ENCODE measurements around the gene TSPEAR. TPM values are rescaled to one million over a fixed set of nuclear protein-coding genes. Genes with fewer than 3 reads are reported as not detected.

Gene TSPEAR
- polyA plus RNA-seq, 1 experiment: not detected

DNA sequence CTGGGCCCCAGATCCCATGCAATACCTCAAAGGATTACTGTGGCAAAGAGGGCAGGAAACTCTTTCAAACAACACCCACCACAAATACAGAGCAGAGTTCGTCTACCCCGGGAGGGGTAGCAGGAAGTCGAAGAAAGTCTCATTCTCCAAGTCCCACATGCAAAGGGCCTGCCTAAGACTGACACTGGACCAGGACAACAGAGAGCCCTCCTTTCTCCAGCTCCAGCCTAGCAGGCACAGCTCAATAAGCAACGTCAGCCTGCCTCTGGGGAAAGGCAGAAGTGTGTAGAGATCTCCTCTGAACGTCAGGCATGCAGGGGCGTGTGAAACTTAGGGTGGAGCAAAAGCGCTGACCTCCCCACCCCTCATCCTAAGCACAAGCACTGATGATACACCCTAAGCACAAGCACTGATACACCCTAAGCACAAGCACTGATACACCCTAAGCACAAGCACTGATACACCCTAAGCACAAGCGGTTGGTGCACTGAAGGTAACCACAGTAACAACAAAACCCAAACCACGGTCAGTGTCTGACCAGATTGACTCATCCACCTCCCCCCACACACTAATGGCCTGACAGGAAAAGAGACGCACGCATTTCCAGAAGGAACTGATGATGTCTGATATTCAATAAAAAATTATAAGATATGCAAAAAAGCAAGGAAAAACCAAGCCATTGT is 52.3 kb downstream of the TSPEAR start:
- POLR2A ChIA-PET: no interaction called here
- TF ChIP-seq, protein P1, sequence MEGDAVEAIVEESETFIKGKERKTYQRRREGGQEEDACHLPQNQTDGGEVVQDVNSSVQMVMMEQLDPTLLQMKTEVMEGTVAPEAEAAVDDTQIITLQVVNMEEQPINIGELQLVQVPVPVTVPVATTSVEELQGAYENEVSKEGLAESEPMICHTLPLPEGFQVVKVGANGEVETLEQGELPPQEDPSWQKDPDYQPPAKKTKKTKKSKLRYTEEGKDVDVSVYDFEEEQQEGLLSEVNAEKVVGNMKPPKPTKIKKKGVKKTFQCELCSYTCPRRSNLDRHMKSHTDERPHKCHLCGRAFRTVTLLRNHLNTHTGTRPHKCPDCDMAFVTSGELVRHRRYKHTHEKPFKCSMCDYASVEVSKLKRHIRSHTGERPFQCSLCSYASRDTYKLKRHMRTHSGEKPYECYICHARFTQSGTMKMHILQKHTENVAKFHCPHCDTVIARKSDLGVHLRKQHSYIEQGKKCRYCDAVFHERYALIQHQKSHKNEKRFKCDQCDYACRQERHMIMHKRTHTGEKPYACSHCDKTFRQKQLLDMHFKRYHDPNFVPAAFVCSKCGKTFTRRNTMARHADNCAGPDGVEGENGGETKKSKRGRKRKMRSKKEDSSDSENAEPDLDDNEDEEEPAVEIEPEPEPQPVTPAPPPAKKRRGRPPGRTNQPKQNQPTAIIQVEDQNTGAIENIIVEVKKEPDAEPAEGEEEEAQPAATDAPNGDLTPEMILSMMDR (IDR thresholded peaks at IDR 0.05; ENCODE audit: insufficient read depth, low read depth, low read length): no peak

DNA sequence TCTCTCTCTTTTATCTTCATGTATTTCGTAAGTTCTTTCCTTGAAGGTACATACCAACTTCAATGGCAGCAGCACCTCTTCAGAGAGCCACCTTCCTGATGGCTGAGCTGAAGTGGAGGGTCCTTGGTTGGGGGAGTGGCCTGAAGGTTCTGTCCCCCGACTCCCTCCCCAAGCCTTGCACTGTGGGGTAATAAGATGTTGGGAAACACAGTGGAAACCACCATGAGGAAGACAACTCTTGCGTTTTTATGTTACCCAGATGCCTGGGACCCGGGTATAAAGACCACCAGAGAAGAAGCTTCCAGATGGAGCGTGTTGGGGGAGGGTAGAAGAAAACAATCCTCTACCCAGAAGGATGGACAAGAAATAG is 52.8 kb downstream of the TSPEAR start:
- Histone ChIP-seq H3K27me3 (ENCODE audit: control insufficient read depth, insufficient read depth, low read length) (no peaks in the 10 kb centered on the region), H3K36me3 (ENCODE audit: control insufficient read depth, insufficient read depth, low read length) (no peaks in the 10 kb centered on the region), H3K4me3 (ENCODE audit: low read depth, low read length) (no peak overlapping the region)
- POLR2A ChIA-PET: no interaction called here
- DNase-seq (ENCODE audit: low read depth): no peak
- CTCF ChIA-PET: no interaction called here
- TF ChIP-seq, protein P1 (IDR thresholded peaks at IDR 0.05; ENCODE audit: insufficient read depth, low read depth, low read length): no peak

More for the DNA sequence above, 52.3 kb downstream of the TSPEAR start:
- Histone ChIP-seq H3K36me3 (ENCODE audit: control insufficient read depth, insufficient read depth, low read length) (no peaks in the 10 kb centered on the region), H3K27me3 (ENCODE audit: control insufficient read depth, insufficient read depth, low read length) (no peaks in the 10 kb centered on the region), H3K4me3 (ENCODE audit: low read depth, low read length) (no peak overlapping the region)
- DNase-seq (ENCODE audit: low read depth): no peak
- CTCF ChIA-PET: no interaction called here

DNA sequence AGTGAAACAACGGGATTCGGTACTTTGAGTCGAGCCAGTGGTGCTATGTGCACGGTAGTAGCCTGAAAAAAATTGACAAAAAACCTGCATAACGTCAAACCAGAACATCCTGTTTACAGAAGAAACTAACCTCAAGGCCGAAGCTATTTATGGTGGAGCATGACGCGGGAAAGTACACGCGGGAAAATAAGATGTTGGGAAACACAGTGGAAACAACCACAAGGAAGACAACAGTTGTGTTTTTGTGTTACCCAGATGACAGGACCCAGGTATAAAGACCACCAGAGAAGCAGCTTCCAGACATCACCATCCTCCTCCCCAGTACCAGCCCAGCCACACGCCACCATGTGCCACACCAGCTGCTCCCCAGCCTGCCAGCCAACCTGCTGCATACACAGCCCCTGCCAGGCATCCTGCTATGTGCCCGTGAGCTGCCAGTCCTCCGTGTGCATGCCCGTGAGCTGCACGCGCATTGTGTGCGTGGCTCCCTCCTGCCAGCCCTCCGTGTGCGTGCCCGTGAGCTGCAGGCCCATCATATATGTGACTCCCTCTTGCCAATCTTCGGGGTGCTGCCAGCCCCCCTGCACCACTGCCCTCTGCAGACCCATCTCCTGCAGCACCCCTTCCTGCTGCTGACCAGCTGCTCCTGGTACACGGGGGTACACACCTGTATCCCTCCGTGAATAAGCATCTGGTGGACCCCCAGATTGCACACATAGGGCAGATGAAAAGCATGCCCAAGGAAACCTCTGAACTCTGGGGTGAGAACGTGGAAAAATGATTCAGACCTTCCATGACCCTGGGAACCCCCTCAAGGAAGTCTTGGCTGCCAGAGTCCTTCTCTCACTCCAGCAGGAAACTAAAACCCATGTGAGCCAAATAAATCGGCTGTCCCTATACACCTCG is 53.5 kb downstream of the TSPEAR start, which contains the start of gene KRTAP12-3:
TSS of gene KRTAP12-3 (plus strand) at position 298 of the 906 bp plus-strand sequence. CDS start at position 346, 48 bp downstream.
- POLR2A ChIA-PET: no interaction called here
- DNase-seq (ENCODE audit: low read depth): no peak
- CTCF ChIA-PET: no interaction called here
- TF ChIP-seq, protein P1 (IDR thresholded peaks at IDR 0.05; ENCODE audit: insufficient read depth, low read depth, low read length): no peak
- Histone ChIP-seq H3K4me3 (ENCODE audit: low read depth, low read length) (no peak within 1 kb of the TSS), H3K36me3 (ENCODE audit: control insufficient read depth, insufficient read depth, low read length) (no peaks in the 10 kb centered on the region), H3K27me3 (ENCODE audit: control insufficient read depth, insufficient read depth, low read length) (no peaks in the 10 kb centered on the region)

DNA sequence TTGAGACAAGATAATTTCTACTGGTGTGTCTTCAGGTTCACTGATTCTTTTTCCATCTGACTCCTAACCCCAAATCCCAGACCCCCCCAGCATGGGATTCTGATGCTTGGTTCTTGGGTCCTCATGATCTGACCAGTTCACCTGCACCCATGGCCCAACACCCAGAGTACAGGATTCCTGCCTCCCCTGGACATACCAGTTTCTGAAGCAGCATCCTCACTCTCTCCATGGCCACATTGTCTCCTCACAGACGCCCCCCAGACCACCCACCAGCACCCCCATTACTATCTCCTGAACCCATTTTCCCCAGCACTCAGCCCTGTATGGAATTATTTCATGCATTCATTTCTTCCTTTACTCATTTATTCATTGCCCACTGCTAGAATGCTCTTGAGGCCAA is 54.5 kb downstream of the TSPEAR start:
- H3K4me3 ChIP-seq (ENCODE audit: low read depth, low read length): no peak overlapping the region
- ChIA-PET POLR2A (no interaction called here), CTCF (no interaction called here)
- DNase-seq (ENCODE audit: low read depth): no peak
- no peaks in the 10 kb centered on the region for H3K36me3 ChIP-seq (ENCODE audit: control insufficient read depth, insufficient read depth, low read length)
- TF ChIP-seq, protein P1 (IDR thresholded peaks at IDR 0.05; ENCODE audit: insufficient read depth, low read depth, low read length): no peak
- H3K27me3 ChIP-seq (ENCODE audit: control insufficient read depth, insufficient read depth, low read length): no peaks in the 10 kb centered on the region

DNA sequence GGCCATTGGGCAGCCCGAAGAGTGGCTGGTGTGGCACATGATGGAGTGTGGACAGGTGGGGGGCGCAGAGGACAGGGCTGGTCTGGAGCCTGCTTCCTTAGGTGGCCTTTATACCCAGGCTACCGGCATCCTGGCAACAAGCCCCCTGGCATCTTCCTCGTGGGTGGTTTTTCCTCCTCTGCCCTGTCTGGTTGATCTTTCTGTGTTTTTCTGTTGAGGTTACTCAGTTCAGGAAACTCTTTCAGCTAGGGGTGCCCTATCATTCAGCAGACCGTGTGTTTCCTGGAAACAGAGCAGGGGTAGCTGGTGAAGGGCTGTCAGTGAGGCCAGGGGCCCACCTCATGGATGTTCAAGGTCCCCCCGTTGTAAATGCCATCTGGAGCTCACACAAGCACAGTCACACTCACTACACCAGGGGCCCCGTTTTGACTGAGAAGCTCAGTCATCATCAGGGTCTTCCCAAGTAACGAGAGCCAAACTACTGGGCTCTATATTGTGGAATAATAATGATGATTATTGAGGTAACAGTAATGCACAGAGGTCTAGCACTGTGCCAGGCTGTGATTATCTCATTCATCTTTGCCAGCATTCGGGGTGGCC is 56.7 kb downstream of the TSPEAR start, which contains the start of gene KRTAP12-4:
TSS of gene KRTAP12-4 (minus strand) at position 84 of the 600 bp plus-strand sequence. CDS start at position 39, 45 bp downstream.
- DNase-seq (ENCODE audit: low read depth): no peak
- ChIA-PET POLR2A (no interaction called here), CTCF (no interaction called here)
- TF ChIP-seq, protein P1 (IDR thresholded peaks at IDR 0.05; ENCODE audit: insufficient read depth, low read depth, low read length): no peak
- Histone ChIP-seq H3K27me3 (ENCODE audit: control insufficient read depth, insufficient read depth, low read length) (no peaks in the 10 kb centered on the region), H3K4me3 (ENCODE audit: low read depth, low read length) (no peak within 1 kb of the TSS), H3K36me3 (ENCODE audit: control insufficient read depth, insufficient read depth, low read length) (no peaks in the 10 kb centered on the region)

Measured in BJ (cell line).